HG03064 (cell line): ENCODE results near the gene DIS3L.
"Not testable (repeated sequence)": the region's sequence is repeated elsewhere in the genome, so short reads cannot be mapped to it uniquely, and the experiment has no call there.

Experiments
- ATAC-seq: cut with Tn5 transposase; IDR thresholded peaks from one replicate; pipeline ENCODE4 v1.9.1; 2021; ENCODE audit warnings: low read depth; ENCODE audit not compliant: unreplicated experiment

DIS3L gene

GRCh38 chr15:66306381-66306780 lies 13.0 kb downstream of the DIS3L start:
- no peak for ATAC-seq

DNA sequence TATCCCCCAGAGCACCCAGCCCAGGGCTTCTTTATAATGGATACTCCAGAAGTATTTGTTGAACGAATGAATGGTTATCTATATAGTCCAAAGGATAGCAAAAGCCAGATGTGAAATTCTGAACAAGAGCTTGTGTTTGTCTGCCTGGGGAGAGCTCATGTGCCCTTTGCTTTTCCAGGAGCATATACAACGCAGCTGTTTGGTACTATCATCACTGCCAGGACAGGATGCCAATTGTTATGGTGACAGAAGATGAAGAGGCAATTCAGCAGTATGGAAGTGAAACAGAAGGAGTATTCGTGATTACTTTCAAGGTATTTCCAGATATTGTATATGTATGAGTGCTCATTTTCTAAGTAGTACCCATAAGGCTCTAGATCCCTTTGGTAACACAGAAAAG lies 15.2 kb downstream of the DIS3L start:
- ATAC-seq: no peak

DNA sequence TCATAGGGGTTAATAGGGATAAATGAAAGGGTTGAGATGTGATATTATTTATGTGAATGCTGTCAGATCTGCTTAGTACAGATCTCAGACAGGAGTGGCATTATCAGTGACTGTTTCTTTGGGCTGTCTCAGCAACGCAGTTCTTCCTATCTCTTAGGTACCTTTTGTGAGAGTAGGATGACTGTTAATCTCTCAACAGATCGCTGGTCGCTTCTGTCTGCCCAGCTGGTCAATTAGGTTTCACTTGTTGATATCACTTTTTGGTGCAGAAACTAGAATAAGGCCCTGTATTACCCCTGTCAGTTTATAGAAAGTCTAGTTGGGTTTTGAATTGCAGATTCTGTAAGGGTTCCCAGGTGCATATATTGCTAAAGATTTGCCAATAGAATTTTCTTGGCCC lies 16.5 kb downstream of the DIS3L start:
- ATAC-seq: no peak

GRCh38 chr15:66310786-66311185 lies 17.4 kb downstream of the DIS3L start:
- no peak for ATAC-seq

DNA sequence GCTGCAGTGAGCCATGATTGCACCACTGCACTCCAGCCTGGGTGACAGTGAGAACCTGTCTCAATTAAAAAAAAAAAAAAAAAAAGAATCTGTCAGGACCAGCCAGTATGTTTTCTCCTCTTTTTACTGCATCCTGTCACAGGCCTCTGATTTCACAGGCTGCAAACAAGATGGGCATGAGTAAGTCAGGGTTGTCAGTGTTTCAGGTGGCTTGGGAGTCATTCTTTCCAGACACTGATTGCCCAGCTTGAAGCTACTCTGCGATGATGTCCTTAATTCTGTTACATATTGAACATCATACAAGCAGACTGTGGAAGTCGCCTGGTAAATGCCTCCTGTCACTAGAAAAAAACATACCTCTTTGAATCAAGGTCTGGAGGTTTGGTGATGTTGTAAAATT lies 18.8 kb downstream of the DIS3L start:
- ATAC-seq: no peak

DNA sequence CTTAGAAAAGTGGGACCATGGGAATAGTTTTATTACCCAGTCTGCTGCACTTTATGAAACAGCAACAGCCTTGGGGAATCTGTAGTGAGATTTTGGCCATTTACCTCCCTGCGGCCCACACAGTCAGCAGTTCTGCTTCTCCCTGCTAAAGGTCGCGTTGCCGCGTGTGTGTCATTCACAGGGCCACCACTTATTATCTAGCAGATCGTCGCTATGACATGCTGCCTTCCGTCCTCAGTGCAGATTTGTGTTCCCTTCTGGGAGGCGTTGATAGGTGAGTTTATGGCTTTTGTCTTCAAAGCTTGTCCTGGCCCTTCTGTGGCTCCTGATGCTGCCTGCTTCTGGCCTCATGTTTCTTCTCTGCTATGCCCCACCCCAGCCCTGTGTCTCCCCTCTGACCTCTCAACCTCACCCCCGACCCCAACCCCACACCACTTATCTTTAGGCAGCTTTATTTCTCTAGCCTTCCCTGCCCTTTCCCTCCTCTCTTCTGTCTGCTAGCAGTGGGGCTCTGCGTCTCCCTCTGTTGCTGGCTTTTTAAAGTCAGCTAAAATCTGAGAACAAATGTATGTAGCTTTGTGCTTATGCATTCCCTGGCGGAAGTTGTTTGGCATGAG lies 30.1 kb downstream of the DIS3L start:
- no peak for ATAC-seq

- ATAC-seq: no peak
Observed at GRCh38 chr15:66326051-66326450, 32.7 kb downstream of the DIS3L start.

DNA sequence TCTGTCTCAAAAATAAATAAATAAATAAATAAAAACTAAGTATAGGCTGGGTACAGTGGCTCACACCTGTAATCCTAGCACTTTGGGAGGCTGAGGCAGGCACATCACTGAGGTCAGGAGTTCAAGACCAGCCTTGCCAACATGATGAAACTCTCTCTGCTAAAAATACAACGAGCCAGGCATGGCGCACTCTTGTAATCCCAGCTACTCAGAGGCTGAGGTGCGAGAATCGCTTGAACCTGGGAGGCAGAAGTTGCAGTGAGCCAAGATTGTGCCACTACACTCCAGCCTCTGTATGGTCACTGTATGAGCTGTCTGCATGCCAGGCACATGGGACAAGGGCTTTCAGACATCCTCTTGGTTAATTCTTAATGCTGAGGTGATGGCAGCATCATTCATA lies 34.4 kb downstream of the DIS3L start:
- no peak for ATAC-seq

DNA sequence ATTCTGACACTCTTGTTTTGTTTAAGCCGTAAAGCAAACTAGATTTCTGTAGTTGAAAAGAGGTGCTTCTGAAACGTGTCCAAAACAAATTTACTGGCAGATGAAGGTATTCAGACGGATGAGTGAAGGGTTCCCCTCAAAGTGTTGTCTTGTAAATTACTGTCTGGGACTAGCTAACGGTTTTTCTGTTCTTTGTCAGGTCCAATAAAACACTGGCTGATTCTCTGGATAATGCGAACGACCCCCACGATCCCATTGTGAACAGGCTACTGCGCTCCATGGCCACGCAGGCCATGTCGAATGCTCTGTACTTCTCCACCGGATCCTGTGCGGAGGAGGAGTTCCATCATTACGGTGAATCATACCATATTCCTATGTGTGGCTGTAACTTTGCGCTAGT lies 35.4 kb downstream of the DIS3L start:
- ATAC-seq: no peak

GRCh38 chr15:66348530-66348929 lies 55.2 kb downstream of the DIS3L start:
- not testable (repeated sequence) for ATAC-seq

DNA sequence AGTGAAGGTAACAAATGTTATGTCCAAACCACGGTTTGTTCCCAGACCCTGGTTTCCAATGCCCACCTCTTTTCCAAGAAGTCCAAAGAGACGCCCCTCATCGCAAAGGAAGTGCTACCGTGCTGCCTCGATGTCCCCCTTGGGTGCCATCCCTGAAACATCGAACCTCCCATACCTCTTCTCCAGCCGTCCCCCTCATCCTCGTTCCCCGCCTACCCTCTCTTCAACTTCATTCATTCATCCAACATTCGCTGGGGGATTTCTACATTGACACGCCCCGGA lies 62.6 kb downstream of the DIS3L start:
- ATAC-seq: no peak

DNA sequence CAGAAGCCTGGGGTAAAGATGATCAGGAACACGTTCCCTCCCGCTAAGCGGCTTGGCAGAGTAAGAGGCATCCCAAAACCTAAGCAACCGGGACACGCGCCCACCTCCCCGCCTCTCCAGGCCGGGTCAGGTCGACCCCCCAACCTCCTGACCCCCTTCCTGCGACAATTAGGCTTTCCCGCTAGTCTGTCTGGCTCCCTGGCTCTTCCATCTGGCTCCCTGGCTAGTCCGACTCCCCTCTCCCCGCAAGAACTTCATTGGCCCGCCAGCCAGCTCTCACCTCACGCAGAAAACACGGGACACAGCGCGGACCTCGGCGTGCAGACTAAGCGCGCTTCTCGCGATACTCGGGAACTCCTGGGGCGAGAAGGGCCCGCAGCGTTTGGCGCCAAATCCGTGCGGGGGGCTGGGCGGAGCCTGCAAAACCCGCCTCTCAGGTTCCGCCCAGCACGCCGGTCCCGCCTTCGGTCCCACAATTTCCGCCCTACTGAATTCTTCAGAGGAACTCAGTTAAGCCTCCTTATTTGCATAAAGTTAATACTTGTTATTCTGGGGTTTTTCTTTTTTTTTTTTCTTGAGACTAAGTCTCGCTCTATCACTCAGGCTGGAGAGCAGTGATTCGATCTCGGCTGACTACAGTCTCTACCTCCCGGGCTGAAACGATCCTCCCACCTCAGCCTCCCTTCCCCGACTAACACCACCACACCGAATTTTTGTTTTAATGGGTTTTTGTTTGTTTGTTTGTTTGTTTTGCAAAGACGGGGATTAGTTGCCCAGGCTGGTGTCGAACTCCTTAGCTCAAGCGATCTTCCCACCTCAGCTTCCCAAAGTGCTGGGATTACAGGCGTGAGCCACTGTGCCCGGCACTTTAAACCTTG lies 63.2 kb downstream of the DIS3L start, which contains the start of gene TIPIN:
Gene TIPIN, minus strand, starts transcription at position 327 of the 878 bp plus-strand sequence. CDS start 3,738 bp downstream, outside the sequence.
- peak; percentile 83 for ATAC-seq

GRCh38 chr15:66359740-66360139 lies 66.4 kb downstream of the DIS3L start:
- ATAC-seq: no peak

- not testable (repeated sequence) for ATAC-seq
Observed at GRCh38 chr15:66361745-66362460, 68.5 kb downstream of the DIS3L start.

- ATAC-seq: no peak
Observed at GRCh38 chr15:66362776-66363175, 69.4 kb downstream of the DIS3L start.

DNA sequence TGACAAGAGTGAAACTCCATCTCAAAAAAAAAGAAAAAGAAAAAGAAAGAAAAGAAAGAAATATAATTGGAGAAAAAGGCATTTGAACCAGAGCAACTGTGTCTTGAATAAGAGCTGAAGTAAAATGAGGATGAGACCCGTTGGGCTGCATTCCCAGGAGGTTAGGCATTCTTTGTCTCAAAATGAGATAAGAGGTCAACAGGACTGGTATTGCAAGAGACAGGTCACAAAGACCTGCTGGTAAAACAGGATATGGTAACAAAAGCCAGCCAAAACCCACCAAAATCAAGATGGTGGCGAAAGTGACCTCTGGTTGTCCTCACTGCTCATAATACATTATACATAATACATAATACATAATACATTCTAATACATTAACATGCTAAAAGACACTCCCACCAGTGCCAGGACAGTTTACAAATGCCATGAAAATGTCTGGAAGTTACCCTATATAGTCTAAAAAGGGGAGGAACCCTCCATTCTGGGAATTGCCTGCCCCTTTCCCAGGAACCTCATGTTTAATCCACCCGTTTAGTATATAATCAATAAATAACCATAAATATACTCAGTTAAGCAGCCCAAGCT lies 71.7 kb downstream of the DIS3L start:
- ATAC-seq: no peak

GRCh38 chr15:66369773-66370651 lies 76.6 kb downstream of the DIS3L start:
- no peak for ATAC-seq

GRCh38 chr15:66374179-66374578 lies 80.8 kb downstream of the DIS3L start:
- no peak for ATAC-seq

DNA sequence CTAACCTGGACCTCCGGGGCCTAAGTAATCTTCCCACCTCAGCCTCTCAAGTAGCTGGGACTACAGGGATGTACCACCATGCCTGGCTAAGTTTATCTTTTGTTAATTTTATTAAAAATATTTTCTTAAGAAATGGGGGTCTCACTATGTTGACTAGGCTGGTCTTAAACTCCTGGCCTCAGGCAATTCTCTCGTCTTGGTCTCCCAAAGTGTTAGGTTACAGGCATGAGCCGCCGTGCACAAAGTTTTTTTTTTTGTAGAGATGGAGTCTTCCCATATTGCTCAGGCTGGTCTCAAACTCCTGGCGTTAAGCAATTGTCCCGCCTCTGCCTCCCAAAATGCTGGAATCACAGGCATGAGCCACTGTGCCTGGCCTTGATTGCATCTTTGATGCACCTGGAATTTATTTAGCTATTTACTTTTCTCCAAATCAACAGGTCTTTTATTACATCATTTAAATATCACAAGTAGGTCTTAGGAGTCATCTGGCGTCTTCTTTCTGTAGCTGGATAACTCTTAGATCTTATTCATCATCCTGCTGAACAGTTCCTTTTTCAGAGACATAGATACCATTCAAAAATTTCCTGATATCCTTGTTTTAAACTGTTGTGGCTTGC lies 85.6 kb downstream of the DIS3L start:
- no peak for ATAC-seq

GRCh38 chr15:66381376-66381775 lies 88.0 kb downstream of the DIS3L start:
- not testable (repeated sequence) for ATAC-seq
